GM23338 (cell line): ENCODE measurements around the gene FAM234A. TPM values are rescaled to one million over a fixed set of nuclear protein-coding genes. Genes with fewer than 3 reads are reported as not detected.

Source experiments
- ATAC-seq: fragments of 200-7000 bp; cut with Tn5 transposase; 3 replicates; pipeline ENCODE4 v1.9.1; 2020
- DNase-seq: peaks from one replicate; pipeline ENCODE4 v3.0.0-alpha.2; 2015; ENCODE audit warnings: low spot score
- H2AFZ ChIP-seq: fragments of 200-600 bp; sonication (generic); 2 replicates; pipeline ENCODE4 v1.8.0; 2016; ENCODE audit warnings: antibody characterized with exemption, mild to moderate bottlenecking, moderate library complexity
- H3F3A ChIP-seq: fragments of 200-600 bp; sonication (generic); replicated peaks from 2 replicates; pipeline ENCODE4 v1.8.0; 2017; ENCODE audit warnings: antibody characterized with exemption, mixed run types, low read depth
- H3K27ac ChIP-seq: fragments of 200-600 bp; sonication (generic); 2 replicates; pipeline ENCODE4 v1.6.1; 2016; ENCODE audit warnings: low read depth
- H3K27me3 ChIP-seq: fragments of 200-600 bp; sonication (generic); 2 replicates; pipeline ENCODE4 v1.8.0; 2016; ENCODE audit warnings: mild to moderate bottlenecking, mixed run types, moderate library complexity; ENCODE audit not compliant: insufficient read depth
- H3K36me3 ChIP-seq: fragments of 200-600 bp; sonication (generic); 2 replicates; pipeline ENCODE4 v1.8.0; 2016; ENCODE audit warnings: mild to moderate bottlenecking; ENCODE audit not compliant: insufficient read depth
- H3K4me1 ChIP-seq: fragments of 200-600 bp; sonication (generic); 2 replicates; pipeline ENCODE4 v1.8.0; 2016; ENCODE audit warnings: mild to moderate bottlenecking, moderate library complexity; ENCODE audit not compliant: insufficient read depth
- H3K4me2 ChIP-seq: fragments of 200-600 bp; sonication (generic); 2 replicates; pipeline ENCODE4 v1.7.1; 2017; ENCODE audit warnings: mixed run types
- H3K4me3 ChIP-seq: fragments of 200-600 bp; sonication (generic); 2 replicates; pipeline ENCODE4 v1.6.1; 2016; ENCODE audit warnings: mixed run types
- H3K79me2 ChIP-seq: fragments of 200-600 bp; sonication (generic); replicated peaks from 2 replicates; pipeline ENCODE4 v1.8.0; 2017; ENCODE audit warnings: mild to moderate bottlenecking; ENCODE audit not compliant: insufficient read depth
- H3K9me2 ChIP-seq: fragments of 200-600 bp; sonication (generic); 2 replicates; pipeline ENCODE4 v1.8.0; 2017; ENCODE audit not compliant: insufficient read depth
- H4K20me1 ChIP-seq: fragments of 200-600 bp; sonication (generic); replicated peaks from 2 replicates; pipeline ENCODE4 v1.8.0; 2017; ENCODE audit warnings: mild to moderate bottlenecking; ENCODE audit not compliant: insufficient read depth
- H3K27ac Mint-ChIP-seq: 2 replicates; pipeline ENCODE4 v1.8.0; 2020; ENCODE audit warnings: inconsistent platforms, mild to moderate bottlenecking, moderate library complexity, mixed read lengths
- H3K27me3 Mint-ChIP-seq: 3 replicates; pipeline ENCODE4 v1.8.0; 2022; ENCODE audit warnings: low read depth, mild to moderate bottlenecking, moderate library complexity, mixed read lengths, inconsistent platforms; ENCODE audit not compliant: insufficient read depth, poor library complexity
- H3K36me3 Mint-ChIP-seq: 3 replicates; pipeline ENCODE4 v1.8.0; 2021; ENCODE audit warnings: low read depth, mild to moderate bottlenecking, inconsistent platforms, moderate library complexity, mixed read lengths
- H3K4me1 Mint-ChIP-seq: 3 replicates; pipeline ENCODE4 v1.8.0; 2020; ENCODE audit warnings: mild to moderate bottlenecking, inconsistent platforms, mixed read lengths
- H3K4me3 Mint-ChIP-seq: 3 replicates; pipeline ENCODE4 v1.8.0; 2021; ENCODE audit warnings: moderate library complexity, mild to moderate bottlenecking, inconsistent platforms, mixed read lengths
- H3K9me3 Mint-ChIP-seq: 3 replicates; pipeline ENCODE4 v1.8.0; 2020; ENCODE audit warnings: moderate library complexity, mild to moderate bottlenecking, inconsistent platforms, mixed read lengths
- CREB1 ChIP-seq: fragments of 250-450 bp; sonication (Bioruptor Pico); IDR thresholded peaks from 2 replicates; pipeline ENCODE4 v1.5.0; 2020; ENCODE audit warnings: low read depth, mild to moderate bottlenecking, moderate library complexity
- CTCF ChIP-seq, 2 experiments: fragments of 200-600 bp in 1 of 2; sonication (generic) in 1 of 2; conservative IDR thresholded peaks; 2 replicates each; pipeline versions ENCODE4 v1.5.1 to v1.6.1; 2016 to 2017; ENCODE audit warnings: antibody characterized with exemption in 2 of 2, low read depth in 2 of 2, mild to moderate bottlenecking in 2 of 2, moderate library complexity in 1 of 2
- ZNF114 ChIP-seq: fragments of 250-450 bp; sonication (Bioruptor Pico); IDR thresholded peaks from 2 replicates; pipeline ENCODE4 v1.5.0; 2020; ENCODE audit warnings: mild to moderate bottlenecking, moderate library complexity
- ZNF462 ChIP-seq: fragments of 250-450 bp; sonication (Bioruptor Pico); IDR thresholded peaks from 2 replicates; pipeline ENCODE4 v1.5.0; 2020; ENCODE audit warnings: mild to moderate bottlenecking, moderate library complexity
- polyA plus RNA-seq: library from polyadenylated mRNA; unstranded; fragments of >200 nt; fragmentation: Nextera tagmentation; extraction: Ambion mirVana; gene quantifications from 2 replicates; pipeline ENCODE4 v1.2.1, GENCODE V29; 2016
- total RNA-seq: library from RNA; depleted of rRNA; stranded (reverse); fragments of >200 nt; shearing (Covaris generic); gene quantifications from 2 replicates; pipeline ENCODE4 v1.2.3, GENCODE V29; 2014

The FAM234A gene
- total and polyA plus RNA-seq, 2 experiments from 2014 or later: 41.9 to 128 TPM

GRCh38 chr16:239948-240277 lies 5.3 kb downstream of the FAM234A start (continued):
- no peak for TF ChIP-seq ZNF462 (CRISPR knock-in tag)

- H3F3A ChIP-seq: 0 out of 2 replicates have a peak, but pooled peaks cover 4% of the 10 kb centered on the region
- no peaks in the 10 kb centered on the region for H3K36me3 ChIP-seq
- H3K9me2 ChIP-seq: 0 out of 2 replicates have a peak, but pooled peaks cover 6% of the 10 kb centered on the region
- Mint-ChIP-seq H3K4me3 (no peak overlapping the region), H3K9me3 (no peaks in the 10 kb centered on the region), H3K4me1 (no peaks in the 10 kb centered on the region; the same call in 2 of the 3 replicates), H3K36me3 (peaks cover 6% of the 10 kb centered on the region), H3K27me3 (peaks cover 10% of the 10 kb centered on the region), H3K27ac (no peak overlapping the region)
- H3K4me2 ChIP-seq: no peak overlapping the region
- peaks cover 58% of the 10 kb centered on the region for H3K79me2 ChIP-seq
- ATAC-seq (no peak), DNase-seq (no peak)
- H3K4me3 ChIP-seq: no peak overlapping the region
- no peak overlapping the region for H3K27ac ChIP-seq
- peaks cover 3% of the 10 kb centered on the region for H4K20me1 ChIP-seq
- TF ChIP-seq ZNF114 (CRISPR knock-in tag) (no peak), CREB1 (no peak), CTCF (conservative IDR thresholded peaks at IDR 0.05; ENCODE audit: low read depth in 2 of 2) (no peak)
- no peaks in the 10 kb centered on the region for H3K4me1 ChIP-seq
- no peaks in the 10 kb centered on the region for H3K27me3 ChIP-seq
- H2AFZ ChIP-seq: no peak overlapping the region
Observed at GRCh38 chr16:240559-240958, 5.9 kb downstream of the FAM234A start.
